Lower lobe of right lung (tissue), 2 donors: ENCODE results near the gene LEMD1. TPM values are rescaled to one million over a fixed set of nuclear protein-coding genes. Genes with fewer than 3 reads are reported as not detected.
A peak's percentile ranks its signal among the peaks of the same experiment; 100 is the strongest.

Experiments
- ATAC-seq, 2 donors: fragments of 200-7000 bp; cut with Tn5 transposase; one replicate each; pipeline ENCODE4 v1.9.1; 2020 to 2022; ENCODE audit warnings: mild to moderate bottlenecking in 2 of 2, moderate library complexity in 2 of 2
- DNase-seq: peaks from one replicate; pipeline ENCODE4 v3.0.0-alpha.2; 2020
- H3K27ac ChIP-seq: fragments of 200-600 bp; one replicate; pipeline ENCODE4 v1.8.0; 2022
- H3K27me3 ChIP-seq: fragments of 200-600 bp; one replicate; pipeline ENCODE4 v1.8.0; 2022; ENCODE audit warnings: low read depth
- H3K36me3 ChIP-seq: fragments of 200-600 bp; one replicate; pipeline ENCODE4 v1.8.0; 2022; ENCODE audit warnings: mild to moderate bottlenecking
- H3K4me1 ChIP-seq: fragments of 200-600 bp; one replicate; pipeline ENCODE4 v1.8.0; 2022
- H3K4me3 ChIP-seq: fragments of 200-600 bp; one replicate; pipeline ENCODE4 v1.8.0; 2022; ENCODE audit warnings: mild to moderate bottlenecking
- H3K9me3 ChIP-seq: fragments of 200-600 bp; one replicate; pipeline ENCODE4 v1.8.0; 2022
- CTCF ChIP-seq: fragments of 200-600 bp; IDR thresholded peaks from one replicate; pipeline ENCODE4 v1.8.0; 2022; ENCODE audit warnings: antibody characterized with exemption, mild to moderate bottlenecking
- intact Hi-C: fragments of 100-400 bp; cut with DNase I; formaldehyde crosslinking; loops from one replicate; pipeline ENCODE4 v1.11.0; 2022
- long read RNA-seq: library from polyadenylated mRNA; unstranded; transcript quantifications from one replicate; pipeline ENCODE4 v2.0.0, GENCODE V29; 2021
- total RNA-seq: library from RNA; stranded (reverse); fragmentation: NEBNext Ultra II Directional; extraction: Animal tissue kit (Norgen Biotek cat#: 25700); gene quantifications from one replicate; pipeline ENCODE4 v1.2.1, GENCODE V29; 2021
- donor health status: DM: no; HTN: yes; CAD: no; lungs with severe emphysema.

LEMD1 gene
- not detected for total RNA-seq
- long read RNA-seq, partial matches to known transcripts, result 0 of 5 reads
- long read RNA-seq, other reads (novel, unspliced or antisense), result 5 of 5 reads

- H3K27me3 ChIP-seq, result no peaks in the 10 kb centered on the region
- no peak for TF ChIP-seq CTCF
- H3K4me3 ChIP-seq, result no peak within 1 kb of the TSS
- no peaks in the 10 kb centered on the region for H3K9me3 ChIP-seq
- intact Hi-C loops, result no loop called here
- no peak within 1 kb of the TSS for H3K27ac ChIP-seq
- H3K4me1 ChIP-seq, result no peaks in the 10 kb centered on the region
- no peaks in the 10 kb centered on the region for H3K36me3 ChIP-seq
- DNase-seq (no peak), ATAC-seq (peak; percentile 42 to 65)
Observed at GRCh38 chr1:205421798-205422197, at the start of gene LEMD1. LEMD1 (minus strand) TSS chr1:205422056; CDS start chr1:205420536, 1,520 bp downstream.

GRCh38 chr1:205470131-205470530, 48.3 kb upstream of the LEMD1 start:
- Histone ChIP-seq H3K9me3 (no peaks in the 10 kb centered on the region), H3K36me3 (no peaks in the 10 kb centered on the region), H3K4me1 (no peaks in the 10 kb centered on the region), H3K4me3 (no peak overlapping the region), H3K27me3 (peaks cover 10% of the 10 kb centered on the region), H3K27ac (no peak overlapping the region)
- ATAC-seq, result no peak
- no peak for TF ChIP-seq CTCF
- intact Hi-C loops, result no loop called here
- DNase-seq, result no peak

GRCh38 chr1:205466595-205467220, 44.9 kb upstream of the LEMD1 start:
- TF ChIP-seq CTCF, result no peak
- H3K36me3 ChIP-seq, result no peaks in the 10 kb centered on the region
- intact Hi-C loops, result no loop called here
- ATAC-seq (no peak), DNase-seq (no peak)
- H3K27me3 ChIP-seq, result peaks cover 6% of the 10 kb centered on the region
- no peak overlapping the region for H3K27ac ChIP-seq
- no peaks in the 10 kb centered on the region for H3K4me1 ChIP-seq
- H3K4me3 ChIP-seq, result no peak overlapping the region
- no peaks in the 10 kb centered on the region for H3K9me3 ChIP-seq

- no peak for TF ChIP-seq CTCF
- no peaks in the 10 kb centered on the region for H3K9me3 ChIP-seq
- H3K27me3 ChIP-seq, result peaks cover 10% of the 10 kb centered on the region
- no peaks in the 10 kb centered on the region for H3K36me3 ChIP-seq
- intact Hi-C loops, result no loop called here
- no peak for ATAC-seq
- no peaks in the 10 kb centered on the region for H3K4me1 ChIP-seq
- no peak overlapping the region for H3K27ac ChIP-seq
- no peak for DNase-seq
- H3K4me3 ChIP-seq, result no peak overlapping the region
Observed at GRCh38 chr1:205465392-205465791, 43.5 kb upstream of the LEMD1 start.

GRCh38 chr1:205458777-205459566, 37.1 kb upstream of the LEMD1 start:
- TF ChIP-seq CTCF, result no peak
- Histone ChIP-seq H3K36me3 (no peaks in the 10 kb centered on the region), H3K27me3 (peaks cover 68% of the 10 kb centered on the region), H3K27ac (no peak overlapping the region), H3K9me3 (no peaks in the 10 kb centered on the region), H3K4me1 (peaks cover 23% of the 10 kb centered on the region), H3K4me3 (no peak overlapping the region)
- intact Hi-C loops, result no loop called here
- ATAC-seq (peak; percentile 54 to 70), DNase-seq (no peak)
